ENCODE measurements around the gene ZNF93. TPM values are rescaled to one million over a fixed set of nuclear protein-coding genes. Genes with fewer than 3 reads are reported as not detected.
A peak's percentile ranks its signal among the peaks of the same experiment; 100 is the strongest.

ZNF93 gene
- total and polyA plus RNA-seq, 9 of the 15 experiments (the other 6 are each of a cell fraction or from before 2014, with no cell fraction given), result 11.1 to 26.3 (median 17.1) TPM

GRCh38 chr19:19900139-19900728 lies 512 bp upstream of the ZNF93 start (continued):
- TF ChIP-seq MCM7 (IDR thresholded peaks at IDR 0.05) (no peak), MECOM (CRISPR knock-in tag; IDR thresholded peaks at IDR 0.05) (no peak), EHMT2 (IDR thresholded peaks at IDR 0.05) (no peak), HDAC6 (IDR thresholded peaks at IDR 0.05; ENCODE audit: low read depth, low read length) (no peak), CREB3 (tag; conservative IDR thresholded peaks at IDR 0.05; ENCODE audit: low read depth) (0 out of 2 replicates have a peak, but pooled peaks have one; percentile 55), NCOA4 (IDR thresholded peaks at IDR 0.05; ENCODE audit: partially characterized antibody) (no peak), CCAR2 (IDR thresholded peaks at IDR 0.05; ENCODE audit: low read depth, low read length) (no peak), GABPA (tag; conservative IDR thresholded peaks at IDR 0.05; ENCODE audit: low read depth) (no peak), COPS2 (conservative IDR thresholded peaks at IDR 0.05) (no peak), ZNF75A (CRISPR knock-in tag; IDR thresholded peaks at IDR 0.05) (no peak), ERF (CRISPR knock-in tag; IDR thresholded peaks at IDR 0.05) (no peak), NR2C2 (CRISPR knock-in tag; IDR thresholded peaks at IDR 0.05) (no peak), NR2C2 (tag; IDR thresholded peaks at IDR 0.05) (no peak), PHF21A (IDR thresholded peaks at IDR 0.05; ENCODE audit: borderline replicate concordance, low read depth) (no peak), MYNN (IDR thresholded peaks at IDR 0.05) (no peak), MYNN (CRISPR knock-in tag; IDR thresholded peaks at IDR 0.05) (no peak), KDM1A (IDR thresholded peaks at IDR 0.05) (peak in 1 of 2 experiments; percentile 34; a peak in 1 of 4 replicates), TOE1 (IDR thresholded peaks at IDR 0.05; ENCODE audit: borderline replicate concordance) (no peak), TOE1 (CRISPR knock-in tag; IDR thresholded peaks at IDR 0.05; ENCODE audit: borderline replicate concordance, low read depth) (no peak), CREM (IDR thresholded peaks at IDR 0.05; ENCODE audit: low read depth) (no peak), POLR3A (IDR thresholded peaks at IDR 0.05; ENCODE audit: borderline replicate concordance, extremely low read depth, insufficient read depth, insufficient read length) (no peak), ZNF239 (CRISPR knock-in tag; IDR thresholded peaks at IDR 0.05) (no peak), ZBTB2 (IDR thresholded peaks at IDR 0.05) (no peak), ELK1 (CRISPR knock-in tag; IDR thresholded peaks at IDR 0.05) (no peak), THRB (CRISPR knock-in tag; conservative IDR thresholded peaks at IDR 0.05) (no peak), ZNF347 (CRISPR knock-in tag; IDR thresholded peaks at IDR 0.05; ENCODE audit: low read depth) (no peak), SIX5 (IDR thresholded peaks at IDR 0.05; ENCODE audit: borderline replicate concordance in 1 of 2, insufficient read depth in 1 of 2, low read depth in 1 of 2, low read length in 2 of 2) (no peak)

Data from K562 (cell line).